Vagina (tissue), 2 donors: ENCODE data around the gene CLEC5A.

ENCODE experiments used
- CTCF ChIP-seq, 3 experiments: fragments of 450-650 bp in 2 of 3; fragments of 200-600 bp in 1 of 3; sonication (generic) in 1 of 3; IDR thresholded peaks; one replicate each; pipeline ENCODE4 v1.5.1; 2017 to 2019; ENCODE audit warnings: antibody characterized with exemption in 3 of 3, mild to moderate bottlenecking in 2 of 3, moderate library complexity in 2 of 3
- POLR2A ChIP-seq, 2 donors: fragments of 450-650 bp; IDR thresholded peaks; one replicate each; pipeline ENCODE4 v1.6.1; 2017; ENCODE audit warnings: antibody characterized with exemption in 2 of 2, mild to moderate bottlenecking in 2 of 2, moderate library complexity in 2 of 2

- no peak for TF ChIP-seq CTCF (IDR thresholded peaks at IDR 0.05)
- no peak for TF ChIP-seq POLR2A (IDR thresholded peaks at IDR 0.05)
Measured at GRCh38 chr7:141973673-141974072, 26.9 kb upstream of the CLEC5A start, which contains the start of gene TAS2R38.
